Measurements from ENCODE around the gene ZNF280A. TPM values are rescaled to one million over a fixed set of nuclear protein-coding genes. Genes with fewer than 3 reads are reported as not detected.
A peak's percentile ranks its signal among the peaks of the same experiment; 100 is the strongest.

The ZNF280A gene
- total and polyA plus RNA-seq, 9 of the 15 experiments (the other 6 are each of a cell fraction or from before 2014, with no cell fraction given), result 19.0 to 40.8 (median 28.6) TPM

DNA sequence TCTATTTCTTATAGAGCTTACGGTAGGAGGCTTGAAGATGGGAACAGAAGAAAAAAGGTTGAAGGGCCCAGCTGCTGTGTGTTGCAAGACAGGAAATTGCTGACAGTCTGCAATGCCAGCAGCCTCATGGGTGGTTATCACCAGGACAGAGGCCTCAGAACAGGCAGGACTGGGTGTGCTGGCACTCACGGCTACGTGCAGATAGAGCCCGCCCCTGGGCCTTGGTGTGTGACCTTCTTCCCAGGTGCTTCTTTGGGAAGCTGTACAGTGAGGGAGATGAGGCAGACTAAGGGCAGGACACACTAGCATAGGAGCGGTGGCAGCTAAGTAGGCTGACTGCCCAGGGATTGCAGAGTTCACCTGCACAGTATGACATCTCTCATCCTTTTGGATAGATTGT lies 26.4 kb upstream of the ZNF280A start:
- FAIRE-seq, result no peak
- no TSS peak for BruUV-seq (replicated peaks)
- no peak overlapping the region; the same call in 2 of the 3 replicates for H3K27ac ChIP-seq (ENCODE audit: extremely low read depth, low read depth, low read length)
- H3K9me3 ChIP-seq (replicated peaks; ENCODE audit: control insufficient read depth, insufficient read depth, low read depth, low read length), result no peaks in the 10 kb centered on the region
- ChIA-PET CTCF (ENCODE audit: low intra/inter-chr PET ratio) (interaction anchor here (1.7 kb wide), 1 partner anchor 13 kb away, joined by 4 read pairs; the partner anchor contains the start of gene PRAME), POLR2A (interaction anchor here (0.7 to 19.7 kb wide), 21 partner anchors 4 to 839 kb away, joined by 3 to 708 read pairs (median 5); partner anchors contain the start of genes PRAME, ZNF280A and ZNF280B)
- in situ Hi-C loops (cut with MboI), result loop anchor here (25.0 kb wide), 1 partner anchor 1134 kb away; the partner anchor contains the start of gene HIC2
- H3K4me1 ChIP-seq (replicated peaks in 1 of 2; ENCODE audit: control insufficient read depth in 2 of 2, insufficient read depth in 2 of 2, low read length in 2 of 2), result peaks cover 13 to 20% of the 10 kb centered on the region in 2 experiments
- TF ChIP-seq, protein P1, sequence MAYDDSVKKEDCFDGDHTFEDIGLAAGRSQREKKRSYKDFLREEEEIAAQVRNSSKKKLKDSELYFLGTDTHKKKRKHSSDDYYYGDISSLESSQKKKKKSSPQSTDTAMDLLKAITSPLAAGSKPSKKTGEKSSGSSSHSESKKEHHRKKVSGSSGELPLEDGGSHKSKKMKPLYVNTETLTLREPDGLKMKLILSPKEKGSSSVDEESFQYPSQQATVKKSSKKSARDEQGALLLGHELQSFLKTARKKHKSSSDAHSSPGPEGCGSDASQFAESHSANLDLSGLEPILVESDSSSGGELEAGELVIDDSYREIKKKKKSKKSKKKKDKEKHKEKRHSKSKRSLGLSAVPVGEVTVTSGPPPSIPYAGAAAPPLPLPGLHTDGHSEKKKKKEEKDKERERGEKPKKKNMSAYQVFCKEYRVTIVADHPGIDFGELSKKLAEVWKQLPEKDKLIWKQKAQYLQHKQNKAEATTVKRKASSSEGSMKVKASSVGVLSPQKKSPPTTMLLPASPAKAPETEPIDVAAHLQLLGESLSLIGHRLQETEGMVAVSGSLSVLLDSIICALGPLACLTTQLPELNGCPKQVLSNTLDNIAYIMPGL (CRISPR knock-in tag; IDR thresholded peaks at IDR 0.05), result peak; percentile 92; the same call in 1 of the 2 replicates
- TF ChIP-seq, protein P2, sequence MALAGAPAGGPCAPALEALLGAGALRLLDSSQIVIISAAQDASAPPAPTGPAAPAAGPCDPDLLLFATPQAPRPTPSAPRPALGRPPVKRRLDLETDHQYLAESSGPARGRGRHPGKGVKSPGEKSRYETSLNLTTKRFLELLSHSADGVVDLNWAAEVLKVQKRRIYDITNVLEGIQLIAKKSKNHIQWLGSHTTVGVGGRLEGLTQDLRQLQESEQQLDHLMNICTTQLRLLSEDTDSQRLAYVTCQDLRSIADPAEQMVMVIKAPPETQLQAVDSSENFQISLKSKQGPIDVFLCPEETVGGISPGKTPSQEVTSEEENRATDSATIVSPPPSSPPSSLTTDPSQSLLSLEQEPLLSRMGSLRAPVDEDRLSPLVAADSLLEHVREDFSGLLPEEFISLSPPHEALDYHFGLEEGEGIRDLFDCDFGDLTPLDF (CRISPR knock-in tag; IDR thresholded peaks at IDR 0.05), result peak; percentile 66; the same call in 1 of the 2 replicates
- TF ChIP-seq, protein P3, sequence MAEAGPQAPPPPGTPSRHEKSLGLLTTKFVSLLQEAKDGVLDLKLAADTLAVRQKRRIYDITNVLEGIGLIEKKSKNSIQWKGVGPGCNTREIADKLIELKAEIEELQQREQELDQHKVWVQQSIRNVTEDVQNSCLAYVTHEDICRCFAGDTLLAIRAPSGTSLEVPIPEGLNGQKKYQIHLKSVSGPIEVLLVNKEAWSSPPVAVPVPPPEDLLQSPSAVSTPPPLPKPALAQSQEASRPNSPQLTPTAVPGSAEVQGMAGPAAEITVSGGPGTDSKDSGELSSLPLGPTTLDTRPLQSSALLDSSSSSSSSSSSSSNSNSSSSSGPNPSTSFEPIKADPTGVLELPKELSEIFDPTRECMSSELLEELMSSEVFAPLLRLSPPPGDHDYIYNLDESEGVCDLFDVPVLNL (CRISPR knock-in tag; IDR thresholded peaks at IDR 0.05; ENCODE audit: low read depth), result no peak
- TF ChIP-seq, protein P4, sequence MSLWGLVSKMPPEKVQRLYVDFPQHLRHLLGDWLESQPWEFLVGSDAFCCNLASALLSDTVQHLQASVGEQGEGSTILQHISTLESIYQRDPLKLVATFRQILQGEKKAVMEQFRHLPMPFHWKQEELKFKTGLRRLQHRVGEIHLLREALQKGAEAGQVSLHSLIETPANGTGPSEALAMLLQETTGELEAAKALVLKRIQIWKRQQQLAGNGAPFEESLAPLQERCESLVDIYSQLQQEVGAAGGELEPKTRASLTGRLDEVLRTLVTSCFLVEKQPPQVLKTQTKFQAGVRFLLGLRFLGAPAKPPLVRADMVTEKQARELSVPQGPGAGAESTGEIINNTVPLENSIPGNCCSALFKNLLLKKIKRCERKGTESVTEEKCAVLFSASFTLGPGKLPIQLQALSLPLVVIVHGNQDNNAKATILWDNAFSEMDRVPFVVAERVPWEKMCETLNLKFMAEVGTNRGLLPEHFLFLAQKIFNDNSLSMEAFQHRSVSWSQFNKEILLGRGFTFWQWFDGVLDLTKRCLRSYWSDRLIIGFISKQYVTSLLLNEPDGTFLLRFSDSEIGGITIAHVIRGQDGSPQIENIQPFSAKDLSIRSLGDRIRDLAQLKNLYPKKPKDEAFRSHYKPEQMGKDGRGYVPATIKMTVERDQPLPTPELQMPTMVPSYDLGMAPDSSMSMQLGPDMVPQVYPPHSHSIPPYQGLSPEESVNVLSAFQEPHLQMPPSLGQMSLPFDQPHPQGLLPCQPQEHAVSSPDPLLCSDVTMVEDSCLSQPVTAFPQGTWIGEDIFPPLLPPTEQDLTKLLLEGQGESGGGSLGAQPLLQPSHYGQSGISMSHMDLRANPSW (CRISPR knock-in tag; IDR thresholded peaks at IDR 0.05), result peak; percentile 62
- no peak overlapping the region for H3K4me2 ChIP-seq (ENCODE audit: insufficient read depth, low read length)
- intact Hi-C loops (cut with micrococcal nuclease), result loop anchor here (2.0 to 10.0 kb wide), 2 partner anchors 38 to 58 kb away; partner anchors contain the start of gene ZNF280B
- H3K9me1 ChIP-seq (ENCODE audit: control insufficient read depth, insufficient read depth, low read length), result peaks cover 43% of the 10 kb centered on the region
- peaks cover 51% of the 10 kb centered on the region for H4K20me1 ChIP-seq (replicated peaks; ENCODE audit: control insufficient read depth, insufficient read depth, low read length)
- H2AFZ ChIP-seq (ENCODE audit: low read depth, low read length), result no peak overlapping the region
- H3K27me3 ChIP-seq (ENCODE audit: control insufficient read depth in 2 of 2, insufficient read depth in 2 of 2, low read length in 2 of 2), result no peaks in the 10 kb centered on the region
- DNase-seq (ENCODE audit: extremely low read depth in 1 of 4, low spot score in 3 of 4), result peak; percentile 56 to 72 (median 68)
- 77% methylated on average over 5 of the region's 5 CpGs for WGBS (ENCODE audit: insufficient coverage, low coverage, missing lambda C conversion rate)
- peaks cover 27% of the 10 kb centered on the region for H3K79me2 ChIP-seq (ENCODE audit: control insufficient read depth, insufficient read depth, low read length)
- H3K4me3 ChIP-seq, result no peak overlapping the region
- H3K36me3 ChIP-seq (ENCODE audit: control insufficient read depth, insufficient read depth, low read length), result peaks cover 52% of the 10 kb centered on the region
- ATAC-seq, result peak; percentile 44
- peak overlapping the region in 1 of 2 experiments; percentile 54; a peak in 2 of 4 replicates for H3K9ac ChIP-seq (ENCODE audit: insufficient read depth in 1 of 2, low read depth in 2 of 2, low read length in 2 of 2)

Measured in K562 (cell line).